Spleen (tissue), 11 donors: ENCODE measurements around the gene P2RY14. TPM values are rescaled to one million over a fixed set of nuclear protein-coding genes. Genes with fewer than 3 reads are reported as not detected.

Experiments used
- DNase-seq: peaks from one replicate; pipeline ENCODE4 v3.0.0-alpha.2; 2020
- H3K27ac ChIP-seq, 8 donors: fragments of 200-600 bp; sonication (generic) in 7 of 8; 1 replicate in 4 of 8; 2 replicates in 4 of 8; pipeline versions ENCODE4 v1.5.0 to v1.8.0; 2016 to 2021; ENCODE audit warnings: inconsistent platforms in 4 of 8, mild to moderate bottlenecking in 4 of 8, moderate library complexity in 1 of 8
- H3K27me3 ChIP-seq, 7 donors: fragments of 200-600 bp; sonication (generic) in 6 of 7; replicated peaks in 1 of 7; 1 replicate in 4 of 7; 2 replicates in 3 of 7; pipeline versions ENCODE4 v1.5.0 to v1.8.0; 2016 to 2021; ENCODE audit warnings: inconsistent platforms in 3 of 7, mild to moderate bottlenecking in 1 of 7
- H3K36me3 ChIP-seq, 6 donors: fragments of 200-600 bp; sonication (generic) in 5 of 6; 1 replicate in 4 of 6; 2 replicates in 2 of 6; pipeline versions ENCODE4 v1.5.0 to v1.8.0; 2016 to 2021; ENCODE audit warnings: inconsistent platforms in 2 of 6
- H3K4me1 ChIP-seq, 6 donors: fragments of 200-600 bp; sonication (generic) in 5 of 6; 1 replicate in 3 of 6; 2 replicates in 3 of 6; pipeline versions ENCODE4 v1.5.0 to v1.8.0; 2016 to 2021; ENCODE audit warnings: inconsistent platforms in 3 of 6
- H3K4me3 ChIP-seq, 8 donors: fragments of 200-600 bp; sonication (generic) in 7 of 8; 1 replicate in 4 of 8; 2 replicates in 4 of 8; pipeline versions ENCODE4 v1.5.0 to v1.8.0; 2016 to 2021; ENCODE audit warnings: inconsistent platforms in 4 of 8, mild to moderate bottlenecking in 4 of 8, moderate library complexity in 2 of 8
- H3K9me3 ChIP-seq, 8 donors: fragments of 200-600 bp; sonication (generic) in 7 of 8; 1 replicate in 4 of 8; 2 replicates in 4 of 8; pipeline versions ENCODE4 v1.5.0 to v1.8.0; 2016 to 2021; ENCODE audit warnings: inconsistent platforms in 4 of 8
- POLR2A ChIP-seq, 3 donors: fragments of 450-650 bp; IDR thresholded peaks; one replicate each; pipeline ENCODE4 v1.5.1; 2017; ENCODE audit warnings: antibody characterized with exemption in 3 of 3, mild to moderate bottlenecking in 1 of 3
- POLR2AphosphoS5 ChIP-seq, 3 donors: sonication (generic); formaldehyde crosslinking; IDR thresholded peaks; one replicate each; pipeline ENCODE4 v1.5.1; 2017; ENCODE audit warnings: antibody characterized with exemption in 3 of 3
- WGBS, 5 donors: extraction: QIAGEN DNeasy Blood & Tissue Kit in 3 of 5; methylation state at CpG; one replicate each; pipeline versions ENCODE4 v1.1.5 to v1.1.7; 2013 to 2018; 5-methylcytosine and 5-hydroxymethylcytosine counted together
- intact Hi-C: fragments of 100-400 bp; cut with DNase I; formaldehyde crosslinking; loops from one replicate; pipeline ENCODE4 v1.15.0; 2023; ENCODE audit warnings: low total_unique reads
- polyA plus RNA-seq, 3 donors: library from polyadenylated mRNA; stranded (reverse); fragments of 200-250 nt; gene quantifications; one replicate each; pipeline ENCODE4 v1.2.1, GENCODE V29; 2013
- total RNA-seq, 7 donors: library from RNA; depleted of rRNA in 3 of 7; stranded (reverse); fragments of >200 nt in 3 of 7; fragmentation: NEBNext Ultra II Directional in 4 of 7; extraction: Animal tissue kit (Norgen Biotek cat#: 25700) in 4 of 7; gene quantifications; one replicate each; pipeline versions ENCODE4 v1.1.0 to v1.2.1, GENCODE V29; 2016 to 2021
- TF ChIP-seq, protein P1 (sequence below), 11 experiments: fragments of 200-600 bp in 7 of 11; fragments of 450-650 bp in 4 of 11; sonication (generic) in 4 of 11; IDR thresholded peaks in 8 of 11; conservative IDR thresholded peaks in 3 of 11; 1 replicate in 7 of 11; 2 replicates in 4 of 11; pipeline versions ENCODE4 v1.4.0 to v1.8.0; 2016 to 2021; ENCODE audit warnings: antibody characterized with exemption in 11 of 11, inconsistent platforms in 4 of 11, mild to moderate bottlenecking in 1 of 11
- donor health status: healthy with polysubstance abuse.
- donor health status: DM: no; HTN: no; CAD: no; lungs with moderate emphysema.
- donor health status: DM: no; HTN: no; CAD: no.
- donor health status: Bipolar disorder and iron deficiency.
- donor health status: healthy.
- donor health status: DM: no; HTN: no; CAD: no.
- donor health status: DM: yes; HTN: yes; CAD: no.

Gene P2RY14
- total and polyA plus RNA-seq, 10 donors, result 0.32 to 5.2 (median 1.9) TPM

DNA sequence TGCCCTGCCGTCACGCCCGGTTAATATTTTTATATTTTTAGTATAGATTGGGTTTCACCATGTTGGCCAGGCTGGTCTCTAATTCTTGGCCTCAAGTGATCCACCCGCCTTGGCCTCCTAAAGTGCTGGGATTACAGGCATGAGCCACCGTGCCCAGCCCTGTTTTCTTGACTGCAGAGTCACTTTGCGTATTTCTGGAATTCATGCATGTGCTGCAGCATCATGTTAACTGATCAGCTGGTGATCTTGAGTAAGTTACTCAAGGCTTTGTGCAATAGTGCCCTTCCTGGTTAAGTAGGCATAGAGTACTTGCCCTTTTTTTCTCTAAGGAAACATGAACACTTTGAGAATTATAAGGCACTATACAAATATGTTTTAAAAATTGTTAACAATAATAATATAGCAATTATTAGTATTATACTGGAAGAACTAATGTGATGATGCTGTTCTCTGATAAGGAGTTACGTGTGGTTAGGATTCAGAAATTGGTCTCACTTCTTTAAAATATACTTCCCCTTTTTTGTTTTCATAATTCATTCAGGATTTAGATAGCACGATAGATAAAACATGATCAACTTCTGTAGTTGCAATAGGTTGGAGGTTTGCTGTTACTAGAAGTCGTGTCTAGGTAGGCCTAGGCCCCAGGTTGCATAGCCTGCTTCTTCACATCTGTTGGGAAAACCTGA lies 108.9 kb downstream of the P2RY14 start:
- TF ChIP-seq POLR2A (IDR thresholded peaks at IDR 0.05) (no peak), POLR2AphosphoS5 (IDR thresholded peaks at IDR 0.05) (no peak)
- TF ChIP-seq, protein P1, sequence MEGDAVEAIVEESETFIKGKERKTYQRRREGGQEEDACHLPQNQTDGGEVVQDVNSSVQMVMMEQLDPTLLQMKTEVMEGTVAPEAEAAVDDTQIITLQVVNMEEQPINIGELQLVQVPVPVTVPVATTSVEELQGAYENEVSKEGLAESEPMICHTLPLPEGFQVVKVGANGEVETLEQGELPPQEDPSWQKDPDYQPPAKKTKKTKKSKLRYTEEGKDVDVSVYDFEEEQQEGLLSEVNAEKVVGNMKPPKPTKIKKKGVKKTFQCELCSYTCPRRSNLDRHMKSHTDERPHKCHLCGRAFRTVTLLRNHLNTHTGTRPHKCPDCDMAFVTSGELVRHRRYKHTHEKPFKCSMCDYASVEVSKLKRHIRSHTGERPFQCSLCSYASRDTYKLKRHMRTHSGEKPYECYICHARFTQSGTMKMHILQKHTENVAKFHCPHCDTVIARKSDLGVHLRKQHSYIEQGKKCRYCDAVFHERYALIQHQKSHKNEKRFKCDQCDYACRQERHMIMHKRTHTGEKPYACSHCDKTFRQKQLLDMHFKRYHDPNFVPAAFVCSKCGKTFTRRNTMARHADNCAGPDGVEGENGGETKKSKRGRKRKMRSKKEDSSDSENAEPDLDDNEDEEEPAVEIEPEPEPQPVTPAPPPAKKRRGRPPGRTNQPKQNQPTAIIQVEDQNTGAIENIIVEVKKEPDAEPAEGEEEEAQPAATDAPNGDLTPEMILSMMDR (IDR thresholded peaks at IDR 0.05 in 8 of 11, conservative IDR thresholded peaks at IDR 0.05 in 3 of 11), result no peak
- no peaks in the 10 kb centered on the region for H3K27me3 ChIP-seq
- H3K4me1 ChIP-seq, result peaks cover 25 to 53% (median 41%) of the 10 kb centered on the region in 6 donors
- no peaks in the 10 kb centered on the region for H3K9me3 ChIP-seq
- H3K36me3 ChIP-seq, result no peaks in the 10 kb centered on the region
- DNase-seq, result peak; percentile 77
- 59 to 77% (median 65%) methylated on average over 9 of the region's 9 CpGs for WGBS, 5 donors
- intact Hi-C loops, result loop anchor here (2.0 kb wide), 1 partner anchor 113 kb away; no protein-coding TSS in a partner anchor
- H3K4me3 ChIP-seq, result peak overlapping the region in 1 of 8 donors; percentile 39
- peak overlapping the region; percentile 32 to 87 (median 76) for H3K27ac ChIP-seq

DNA sequence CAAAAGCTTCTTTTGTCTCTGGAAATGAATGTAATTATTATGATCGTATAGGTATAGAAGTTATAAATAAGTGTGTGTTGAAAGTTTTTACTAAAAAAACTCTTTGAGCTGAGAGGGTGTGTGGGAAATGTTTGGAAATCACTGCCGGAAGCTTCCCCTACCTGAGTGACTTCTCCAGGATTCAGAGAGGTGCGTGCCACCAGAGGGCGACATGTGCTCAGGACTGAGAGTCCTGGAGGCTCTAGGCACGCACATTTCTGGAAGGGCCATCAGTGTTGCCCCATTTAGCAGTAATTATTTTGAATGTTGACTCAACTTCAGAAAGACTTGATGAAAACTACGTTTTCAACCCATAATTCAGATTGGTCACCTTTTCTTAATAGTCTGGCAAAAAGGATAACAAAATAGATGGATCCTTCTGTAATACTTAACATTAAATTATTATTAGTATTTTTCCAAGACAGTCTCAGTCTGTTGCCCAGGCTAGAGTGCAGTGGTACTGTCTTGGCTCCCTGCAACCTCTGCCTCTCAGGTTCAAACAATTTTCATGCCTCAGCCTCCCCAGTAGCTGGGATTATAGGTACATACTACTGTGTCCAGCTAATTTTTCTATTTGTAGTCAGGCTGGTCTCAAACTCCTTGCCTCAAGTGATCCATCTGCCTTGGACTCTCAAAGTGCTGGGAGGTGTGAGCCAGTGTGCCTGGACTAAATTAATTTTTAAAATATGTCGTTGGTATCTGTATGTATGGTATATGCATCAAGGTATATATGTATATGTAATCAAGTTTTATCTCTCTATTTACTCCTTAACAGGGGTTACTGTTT lies 109.9 kb downstream of the P2RY14 start:
- Histone ChIP-seq H3K4me1 (peaks cover 25 to 47% (median 41%) of the 10 kb centered on the region in 6 donors), H3K27me3 (no peaks in the 10 kb centered on the region), H3K9me3 (no peaks in the 10 kb centered on the region), H3K36me3 (no peaks in the 10 kb centered on the region), H3K4me3 (no peak overlapping the region), H3K27ac (peak overlapping the region in 6 of 8 donors; percentile 51 to 87 (median 80))
- TF ChIP-seq POLR2AphosphoS5 (IDR thresholded peaks at IDR 0.05) (peak in 1 of 3 donors; percentile 8), POLR2A (IDR thresholded peaks at IDR 0.05) (no peak)
- TF ChIP-seq, protein P1 (IDR thresholded peaks at IDR 0.05 in 8 of 11, conservative IDR thresholded peaks at IDR 0.05 in 3 of 11), result peak; percentile 45 to 78 (median 69)
- DNase-seq, result peak; percentile 93
- WGBS, 5 donors, result 18 to 39% (median 33%) methylated on average over 7 of the region's 7 CpGs
- intact Hi-C loops, result loop anchor here (2.0 kb wide), 1 partner anchor 114 kb away; no protein-coding TSS in a partner anchor

DNA sequence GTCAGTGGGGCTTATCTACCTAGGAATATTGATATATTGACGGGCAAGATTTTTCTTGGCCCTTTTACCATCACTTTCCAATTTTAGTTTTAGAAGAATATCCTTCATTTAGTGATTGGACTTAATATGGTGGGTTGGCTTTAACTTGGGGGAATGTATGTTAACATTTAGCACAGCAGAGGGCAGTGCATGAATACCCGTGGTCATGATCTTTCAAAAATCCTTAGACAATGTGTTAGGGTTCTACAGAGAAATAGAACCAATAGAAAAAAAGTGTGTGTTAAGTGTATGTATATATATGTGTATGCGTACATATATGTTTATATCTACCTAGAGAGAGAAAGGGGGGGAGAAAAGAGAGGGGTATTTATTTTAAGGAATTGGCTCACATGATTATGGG lies 112.2 kb downstream of the P2RY14 start:
- Histone ChIP-seq H3K4me3 (no peak overlapping the region), H3K27ac (no peak overlapping the region), H3K36me3 (no peaks in the 10 kb centered on the region), H3K4me1 (peaks cover 20 to 32% (median 31%) of the 10 kb centered on the region in 6 donors), H3K9me3 (no peaks in the 10 kb centered on the region), H3K27me3 (no peaks in the 10 kb centered on the region)
- no peak for TF ChIP-seq POLR2A (IDR thresholded peaks at IDR 0.05)
- TF ChIP-seq POLR2AphosphoS5 (IDR thresholded peaks at IDR 0.05), result no peak
- TF ChIP-seq, protein P1 (IDR thresholded peaks at IDR 0.05 in 8 of 11, conservative IDR thresholded peaks at IDR 0.05 in 3 of 11), result no peak
- intact Hi-C loops, result no loop called here
- no peak for DNase-seq
- WGBS, 5 donors, result 83 to 93% (median 85%) methylated on average over 3 of the region's 3 CpGs

DNA sequence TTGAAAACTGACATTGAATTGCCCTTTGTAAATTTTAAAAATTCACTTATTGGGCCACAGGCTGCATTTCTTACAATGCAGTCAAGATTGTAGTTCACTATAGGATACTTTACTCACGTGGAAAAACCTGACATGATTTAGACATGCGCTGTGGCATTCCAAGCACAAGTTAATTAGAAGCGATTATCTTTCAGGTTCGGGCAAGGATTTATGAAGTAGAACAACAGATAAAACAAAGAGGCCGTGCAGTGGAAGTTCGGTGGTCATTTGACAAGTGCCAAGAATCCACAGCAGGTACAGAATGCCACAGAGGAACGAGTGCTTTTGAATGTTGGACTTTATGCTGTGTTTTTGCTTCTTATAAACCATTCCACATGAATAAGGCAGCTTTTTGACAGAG lies 113.1 kb downstream of the P2RY14 start:
- H3K27me3 ChIP-seq, result no peaks in the 10 kb centered on the region
- H3K4me3 ChIP-seq, result no peak overlapping the region
- H3K27ac ChIP-seq, result no peak overlapping the region
- DNase-seq, result no peak
- peaks cover 11 to 23% (median 22%) of the 10 kb centered on the region in 6 donors for H3K4me1 ChIP-seq
- TF ChIP-seq, protein P1 (IDR thresholded peaks at IDR 0.05 in 8 of 11, conservative IDR thresholded peaks at IDR 0.05 in 3 of 11), result no peak
- no peak for TF ChIP-seq POLR2AphosphoS5 (IDR thresholded peaks at IDR 0.05)
- no peak for TF ChIP-seq POLR2A (IDR thresholded peaks at IDR 0.05)
- intact Hi-C loops, result no loop called here
- H3K36me3 ChIP-seq, result no peaks in the 10 kb centered on the region
- H3K9me3 ChIP-seq, result no peaks in the 10 kb centered on the region
- WGBS, 5 donors, result 86 to 96% (median 94%) methylated on average over 7 of the region's 7 CpGs
